Caki2 (cell line): ENCODE measurements around the gene SORL1. TPM values are rescaled to one million over a fixed set of nuclear protein-coding genes. Genes with fewer than 3 reads are reported as not detected.

Experiments used
- DNase-seq: peaks from one replicate; pipeline ENCODE4 v3.0.0-alpha.2; 2015; ENCODE audit warnings: low read depth
- in situ Hi-C: cut with HindIII; loops from 2 replicates; pipeline ENCODE4 v1.10.0; 2016; ENCODE audit warnings: low sequenced_read_pairs, low pct_unique_long_range_greater_than_20kb, mixed read lengths
- total RNA-seq: library from RNA; depleted of rRNA; stranded (reverse); fragments of >200 nt; shearing (Covaris generic); gene quantifications from 2 replicates; pipeline ENCODE4 v1.2.3, GENCODE V29; 2014; ENCODE audit warnings: low replicate concordance

The SORL1 gene
- total RNA-seq, 1 experiment from 2014 or later, result 15.1 TPM

DNA sequence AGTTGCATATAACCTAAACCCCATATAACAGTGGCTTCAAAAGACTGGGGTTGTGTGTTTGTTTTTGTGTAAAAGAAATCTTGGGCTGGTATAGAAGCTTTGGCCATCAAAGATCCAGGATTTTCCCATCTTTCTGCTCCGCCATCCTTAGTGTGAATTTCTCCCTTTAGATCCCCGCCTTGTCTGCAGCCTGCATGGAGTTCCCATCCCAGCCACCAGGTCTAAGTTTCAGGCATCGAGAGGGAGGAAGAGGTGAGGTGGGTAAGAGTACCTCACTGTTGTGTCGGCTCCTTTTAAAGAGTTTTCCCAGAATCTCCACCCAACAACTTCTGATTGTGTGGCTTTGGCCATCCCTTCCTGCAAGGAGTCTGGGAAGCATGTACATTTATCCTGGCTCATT is 196.2 kb downstream of the SORL1 start:
- no peak for DNase-seq
- in situ Hi-C loops, result no loop called here

DNA sequence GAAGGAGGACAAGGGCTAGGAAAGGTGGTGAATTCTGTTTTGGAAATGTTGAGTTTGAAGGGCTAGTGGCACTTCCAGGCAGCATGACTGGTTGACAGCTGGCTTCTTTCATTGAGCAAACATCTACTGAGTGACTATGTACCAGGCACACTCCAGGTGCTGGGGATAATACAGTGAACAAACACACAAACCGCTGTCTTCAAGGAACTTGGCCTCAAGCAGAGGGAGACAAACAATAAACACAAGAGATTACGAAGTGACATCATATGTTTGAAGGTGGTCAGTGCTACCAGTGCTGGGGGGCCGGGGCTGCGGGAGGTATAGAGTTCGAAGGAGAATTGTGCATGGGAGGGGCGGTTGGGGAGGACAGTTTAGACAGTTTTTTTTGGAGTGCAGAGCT is 197.7 kb downstream of the SORL1 start:
- no peak for DNase-seq
- in situ Hi-C loops, result no loop called here

DNA sequence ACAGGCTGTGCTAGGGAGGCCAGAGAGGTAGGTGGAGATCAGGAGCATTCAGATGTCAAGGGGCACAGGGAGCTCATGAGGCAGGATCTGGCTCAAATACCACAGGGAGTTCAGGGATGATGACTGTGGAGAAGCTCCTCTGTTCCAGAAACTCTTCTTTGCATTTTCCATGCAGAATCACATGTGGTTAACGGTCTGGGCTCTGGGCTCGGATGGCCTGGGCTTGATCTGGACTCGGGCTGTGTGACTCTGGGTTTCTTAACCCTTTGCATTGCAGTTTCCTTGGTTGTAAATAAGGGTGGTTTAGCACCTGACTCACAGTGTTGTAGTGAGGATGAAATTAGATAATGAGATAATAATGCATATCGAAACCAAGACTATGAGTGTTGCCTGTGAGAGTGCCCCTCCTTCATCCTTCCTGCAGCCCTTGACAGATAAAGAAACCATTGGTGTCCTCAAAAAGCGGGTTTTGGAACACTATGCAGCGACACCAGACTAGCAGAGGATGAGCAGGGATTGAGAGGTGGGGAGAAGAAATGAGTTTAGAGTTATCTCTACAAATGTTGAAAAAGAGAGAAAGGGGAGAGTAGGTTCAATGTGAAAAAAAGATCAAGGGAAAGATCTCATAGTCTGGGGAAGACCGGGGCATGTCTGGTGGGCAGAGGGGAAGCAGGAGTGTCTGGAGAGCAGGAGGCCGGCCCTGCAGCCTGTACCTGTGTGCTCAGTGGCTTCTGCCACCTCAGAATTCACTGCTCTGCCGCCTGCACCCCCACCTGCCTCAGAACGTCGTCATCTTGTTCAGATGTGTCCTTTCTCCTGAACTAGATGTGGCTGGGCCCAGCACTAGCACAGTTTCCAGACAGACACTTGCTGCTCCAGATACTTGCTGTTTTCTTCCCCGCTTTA is 198.5 kb downstream of the SORL1 start:
- DNase-seq, result no peak
- in situ Hi-C loops, result no loop called here

- no peak for DNase-seq
- in situ Hi-C loops, result no loop called here
Measured at GRCh38 chr11:121651257-121651605, 199.1 kb downstream of the SORL1 start.

DNA sequence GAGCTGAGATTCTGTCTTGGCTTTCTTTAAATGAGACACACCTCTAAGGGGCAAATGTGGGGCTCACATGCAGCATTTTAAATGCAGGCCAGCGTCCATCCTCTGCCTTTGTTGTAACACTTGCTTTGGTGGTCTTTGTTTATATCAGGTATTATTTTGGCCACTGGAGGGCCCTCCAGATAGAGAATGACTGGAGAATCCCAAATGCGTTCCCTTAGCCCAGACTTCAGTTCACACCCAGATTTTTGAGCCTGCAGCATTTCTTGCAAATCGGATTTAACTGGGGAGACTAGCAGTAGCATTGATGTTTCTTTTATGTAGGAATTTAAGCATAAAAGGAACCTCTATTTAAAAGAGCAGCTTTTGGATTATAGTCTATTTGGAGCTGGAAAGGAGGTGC is 200.9 kb downstream of the SORL1 start:
- DNase-seq, result no peak
- in situ Hi-C loops, result no loop called here

GRCh38 chr11:121654259-121654842 is 202.2 kb downstream of the SORL1 start:
- DNase-seq, result no peak
- in situ Hi-C loops, result no loop called here

- in situ Hi-C loops, result no loop called here
- no peak for DNase-seq
Measured at GRCh38 chr11:121654843-121655536, 202.9 kb downstream of the SORL1 start.

- DNase-seq, result peak; percentile 74
- in situ Hi-C loops, result no loop called here
Measured at GRCh38 chr11:121655537-121656327, 203.6 kb downstream of the SORL1 start.

- no peak for DNase-seq
Measured at GRCh38 chr11:121656328-121657090, 204.4 kb downstream of the SORL1 start.

DNA sequence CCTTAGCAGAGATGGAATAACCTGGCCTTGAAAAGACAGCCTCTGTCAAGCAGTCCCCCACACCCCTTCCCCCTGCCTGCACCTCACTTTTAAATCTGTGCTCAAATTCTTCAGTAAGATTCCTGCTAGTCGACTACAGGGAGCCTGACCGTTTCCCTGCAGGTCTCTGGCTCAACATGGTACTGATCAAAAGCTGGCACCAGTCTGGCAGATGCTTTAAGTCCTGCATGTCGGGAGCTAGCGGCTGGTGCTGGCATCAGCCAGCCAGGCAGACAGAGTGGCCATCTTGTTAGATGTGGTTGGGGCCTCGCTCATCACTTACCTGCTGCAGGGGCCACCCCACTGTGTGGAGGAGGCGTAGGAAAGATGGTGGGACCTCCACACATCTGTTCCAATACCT is 205.0 kb downstream of the SORL1 start:
- DNase-seq, result no peak
- in situ Hi-C loops, result no loop called here

More at GRCh38 chr11:121656328-121657090, 204.4 kb downstream of the SORL1 start:
- in situ Hi-C loops, result no loop called here

DNA sequence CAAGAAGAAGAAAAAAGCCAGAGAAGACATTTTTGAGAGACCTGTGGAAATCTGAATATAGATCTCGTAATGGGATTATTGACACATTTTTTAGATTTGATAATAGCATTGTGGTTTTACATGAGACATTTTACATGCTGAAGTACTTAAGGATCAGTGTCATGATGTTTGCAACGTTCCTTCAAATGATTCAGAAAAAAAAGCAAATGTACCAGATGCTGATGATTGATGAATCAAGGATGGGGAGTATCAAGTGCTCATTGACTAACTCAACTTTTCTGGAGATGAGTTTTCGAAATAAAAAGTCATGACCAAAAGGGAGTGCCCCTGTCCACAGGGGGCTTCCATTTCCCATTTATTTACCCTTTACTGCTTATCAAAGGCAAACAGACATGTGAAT is 207.7 kb downstream of the SORL1 start:
- DNase-seq, result no peak
- in situ Hi-C loops, result no loop called here

GRCh38 chr11:121661880-121662486 is 209.9 kb downstream of the SORL1 start:
- DNase-seq, result no peak
- in situ Hi-C loops, result no loop called here

DNA sequence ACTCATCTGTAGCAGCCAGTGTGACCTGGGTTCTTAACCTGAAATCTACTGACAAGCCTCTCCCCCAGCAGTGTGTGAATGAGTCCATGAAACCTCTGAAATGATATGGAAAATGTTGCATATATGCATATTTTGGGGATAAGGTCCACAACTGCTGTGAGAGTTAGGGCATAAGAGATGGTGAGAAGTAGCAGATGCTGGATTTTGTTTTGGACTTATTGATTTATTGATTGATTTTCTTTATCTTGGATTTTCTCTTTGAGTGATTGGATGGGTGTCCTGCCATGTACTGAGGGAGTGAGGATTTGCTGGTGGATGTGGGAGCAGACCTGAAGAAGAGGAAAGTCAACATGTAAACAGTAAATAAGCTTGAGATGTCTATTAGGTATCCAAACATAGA is 212.0 kb downstream of the SORL1 start:
- DNase-seq, result no peak
- in situ Hi-C loops, result no loop called here

DNA sequence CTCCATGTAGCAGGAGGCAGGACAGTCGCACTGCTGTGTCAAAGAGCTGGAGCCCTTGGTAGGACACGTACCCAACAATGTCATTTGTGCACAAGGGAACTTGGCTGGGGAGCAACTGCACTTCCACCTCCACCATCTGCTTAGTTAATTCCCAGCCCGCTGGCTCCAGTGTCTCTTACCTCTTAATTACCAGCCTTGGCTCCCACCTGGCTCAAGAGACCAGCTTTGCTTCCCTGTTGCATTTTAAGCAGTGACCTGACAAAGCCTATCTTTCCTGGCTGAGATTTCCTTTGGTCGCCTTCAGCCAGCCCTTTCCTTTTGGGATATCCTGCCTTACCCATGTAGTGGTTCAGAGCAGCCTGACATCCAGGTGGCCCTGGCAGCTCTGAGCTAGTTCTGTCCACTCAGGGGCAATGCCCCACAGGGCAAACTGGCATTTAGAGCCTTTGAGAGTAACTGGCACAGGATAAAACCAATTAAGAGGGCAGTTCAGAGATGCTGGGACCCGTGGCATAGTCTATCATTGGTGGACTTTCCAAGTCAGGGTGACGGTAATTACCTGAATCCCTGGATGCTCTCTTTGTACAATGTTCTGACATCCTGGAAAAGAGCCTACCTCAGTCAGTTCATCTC is 213.2 kb downstream of the SORL1 start:
- no peak for DNase-seq
- in situ Hi-C loops, result no loop called here

- in situ Hi-C loops, result no loop called here
- DNase-seq, result no peak
Measured at GRCh38 chr11:121667836-121668235, 215.7 kb downstream of the SORL1 start.

DNA sequence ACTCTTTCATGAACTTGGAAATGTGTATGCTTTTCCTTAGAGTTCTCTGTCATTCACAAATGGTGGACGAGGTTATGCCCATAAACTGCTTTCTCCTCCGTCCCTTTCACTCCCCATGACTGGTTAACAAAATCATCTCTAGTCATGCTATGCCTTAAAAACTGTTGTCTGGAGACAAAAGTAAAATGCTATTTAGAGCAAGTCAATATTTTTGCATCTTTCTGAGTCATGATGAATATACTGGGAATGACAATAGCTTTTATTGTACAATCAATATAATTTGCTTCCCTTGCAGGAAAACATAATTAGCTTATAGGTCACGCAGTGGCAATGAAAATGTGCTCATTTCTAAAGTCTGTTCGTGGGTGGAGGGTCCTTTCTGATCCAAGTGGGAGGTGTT is 217.3 kb downstream of the SORL1 start:
- in situ Hi-C loops, result no loop called here
- DNase-seq, result no peak

DNA sequence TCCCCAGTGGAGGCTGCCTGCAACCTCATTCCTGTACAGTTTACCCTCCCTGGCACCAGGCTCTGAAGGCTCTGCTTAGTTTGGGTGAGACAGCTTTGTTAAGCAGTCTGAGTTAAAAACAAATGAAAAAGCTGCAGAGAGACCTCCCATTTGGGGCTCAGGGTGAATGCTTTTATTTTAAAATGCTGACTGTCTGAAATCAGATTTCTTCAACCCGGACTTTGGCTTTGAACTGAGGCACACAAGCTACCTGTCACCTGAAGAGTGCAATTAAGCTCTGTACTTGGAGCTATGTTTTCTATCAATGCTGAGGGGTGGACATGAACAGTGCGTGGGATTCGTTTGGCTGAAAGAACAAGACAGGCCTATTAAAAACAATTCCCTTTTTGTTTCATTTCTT is 218.2 kb downstream of the SORL1 start:
- in situ Hi-C loops, result no loop called here
- DNase-seq, result no peak
